ENCODE data around the gene ITIH5. TPM values are rescaled to one million over a fixed set of nuclear protein-coding genes. Genes with fewer than 3 reads are reported as not detected.

The ITIH5 gene
- total RNA-seq, 2 experiments from 2014 or later, result not detected

DNA sequence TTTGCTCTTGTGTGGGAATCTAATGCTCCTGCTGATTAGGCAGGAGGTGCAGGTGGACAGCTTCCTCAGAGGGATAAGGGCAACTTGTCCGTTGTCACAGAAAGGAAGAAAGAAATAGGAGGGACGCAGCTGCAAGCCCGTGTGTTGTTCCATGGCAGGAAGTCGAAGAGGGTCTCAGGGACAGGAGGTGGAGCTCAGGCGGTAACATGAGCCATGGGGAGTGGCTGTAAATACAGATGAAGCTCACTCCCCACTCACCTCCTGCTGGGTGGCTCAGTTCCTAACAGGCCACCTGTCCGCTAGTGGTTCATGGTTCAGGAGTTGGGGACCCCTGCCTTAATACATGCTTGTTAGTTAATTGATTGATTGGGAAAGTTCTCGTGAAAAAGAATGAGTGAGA lies 154.3 kb downstream of the ITIH5 start:
- Mint-ChIP-seq H3K36me3 (ENCODE audit: low read depth) (peaks cover 17% of the 10 kb centered on the region), H3K27me3 (no peaks in the 10 kb centered on the region), H3K9me3 (peaks cover 14% of the 10 kb centered on the region), H3K27ac (peak overlapping the region; percentile 70), H3K4me3 (peak overlapping the region; percentile 23), H3K4me1 (ENCODE audit: low read depth) (peaks cover 54% of the 10 kb centered on the region)
- ChIA-PET POLR2A (interaction anchor here (0.6 to 1.3 kb wide), 4 partner anchors 11 to 840 kb away, joined by 3 to 5 read pairs (median 3); no protein-coding TSS in a partner anchor), CTCF (interaction anchor here (0.6 to 1.3 kb wide), 2 partner anchors 76 to 174 kb away, joined by 3 read pairs; no protein-coding TSS in a partner anchor)
- Histone ChIP-seq H3K27ac (ENCODE audit: low read depth in 1 of 2, low read length in 2 of 2) (no peak overlapping the region), H3K36me3 (ENCODE audit: insufficient read depth, low read length) (no peaks in the 10 kb centered on the region), H3K4me1 (ENCODE audit: insufficient read depth, low read length) (peaks cover 28% of the 10 kb centered on the region), H3K27me3 (ENCODE audit: control insufficient read depth in 1 of 2, insufficient read depth in 2 of 2, low read length in 2 of 2) (no peaks in the 10 kb centered on the region), H3K4me3 (ENCODE audit: low read length) (no peak overlapping the region), H3K9me3 (ENCODE audit: control insufficient read depth in 1 of 2, insufficient read depth in 1 of 2, low read length in 2 of 2) (peaks cover 12% of the 10 kb centered on the region in 2 experiments)
- ATAC-seq (ENCODE audit: poor library complexity) (peak; percentile 32), DNase-seq (peak in 1 of 14 experiments; percentile 38)
- TF ChIP-seq, protein P1, sequence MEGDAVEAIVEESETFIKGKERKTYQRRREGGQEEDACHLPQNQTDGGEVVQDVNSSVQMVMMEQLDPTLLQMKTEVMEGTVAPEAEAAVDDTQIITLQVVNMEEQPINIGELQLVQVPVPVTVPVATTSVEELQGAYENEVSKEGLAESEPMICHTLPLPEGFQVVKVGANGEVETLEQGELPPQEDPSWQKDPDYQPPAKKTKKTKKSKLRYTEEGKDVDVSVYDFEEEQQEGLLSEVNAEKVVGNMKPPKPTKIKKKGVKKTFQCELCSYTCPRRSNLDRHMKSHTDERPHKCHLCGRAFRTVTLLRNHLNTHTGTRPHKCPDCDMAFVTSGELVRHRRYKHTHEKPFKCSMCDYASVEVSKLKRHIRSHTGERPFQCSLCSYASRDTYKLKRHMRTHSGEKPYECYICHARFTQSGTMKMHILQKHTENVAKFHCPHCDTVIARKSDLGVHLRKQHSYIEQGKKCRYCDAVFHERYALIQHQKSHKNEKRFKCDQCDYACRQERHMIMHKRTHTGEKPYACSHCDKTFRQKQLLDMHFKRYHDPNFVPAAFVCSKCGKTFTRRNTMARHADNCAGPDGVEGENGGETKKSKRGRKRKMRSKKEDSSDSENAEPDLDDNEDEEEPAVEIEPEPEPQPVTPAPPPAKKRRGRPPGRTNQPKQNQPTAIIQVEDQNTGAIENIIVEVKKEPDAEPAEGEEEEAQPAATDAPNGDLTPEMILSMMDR (IDR thresholded peaks at IDR 0.05), result no peak
- intact Hi-C loops (cut with DNase I, micrococcal nuclease), result no loop called here

DNA sequence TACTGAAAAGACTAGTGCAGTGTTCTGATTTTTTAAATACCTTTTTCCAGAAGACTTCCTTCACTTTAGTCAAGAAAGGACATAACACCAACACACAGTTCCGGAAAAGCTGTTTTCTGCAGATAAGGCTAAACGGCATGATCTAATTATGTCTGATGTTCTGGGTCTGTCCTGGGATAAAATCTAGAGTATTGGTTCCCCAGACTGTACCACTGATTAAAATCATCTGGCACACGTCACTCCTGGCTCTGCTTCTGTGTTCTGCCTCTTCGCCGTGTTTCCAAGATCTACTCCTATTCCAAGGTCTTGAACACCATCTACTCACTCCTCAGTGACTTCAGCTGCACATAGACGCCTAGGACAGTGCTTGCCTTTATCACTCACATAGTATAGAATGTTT lies 155.2 kb downstream of the ITIH5 start:
- intact Hi-C loops (cut with DNase I, micrococcal nuclease), result no loop called here
- no peaks in the 10 kb centered on the region for H3K36me3 ChIP-seq (ENCODE audit: insufficient read depth, low read length)
- no peaks in the 10 kb centered on the region for H3K27me3 ChIP-seq (ENCODE audit: control insufficient read depth in 1 of 2, insufficient read depth in 2 of 2, low read length in 2 of 2)
- no peaks in the 10 kb centered on the region for H3K27me3 Mint-ChIP-seq
- H3K27ac Mint-ChIP-seq, result peak overlapping the region; percentile 91
- H3K4me1 Mint-ChIP-seq (ENCODE audit: low read depth), result peaks cover 62% of the 10 kb centered on the region
- ChIA-PET CTCF (interaction anchor here (1.3 kb wide), 1 partner anchor 175 kb away, joined by 3 read pairs; no protein-coding TSS in a partner anchor), POLR2A (interaction anchor here (1.2 to 1.5 kb wide), 2 partner anchors 9 to 27 kb away, joined by 3 to 4 read pairs; no protein-coding TSS in a partner anchor)
- H3K9me3 Mint-ChIP-seq, result peaks cover 16% of the 10 kb centered on the region
- TF ChIP-seq, protein P1 (IDR thresholded peaks at IDR 0.05), result no peak
- peaks cover 17% of the 10 kb centered on the region for H3K36me3 Mint-ChIP-seq (ENCODE audit: low read depth)
- peaks cover 12% of the 10 kb centered on the region in 2 experiments for H3K9me3 ChIP-seq (ENCODE audit: control insufficient read depth in 1 of 2, insufficient read depth in 1 of 2, low read length in 2 of 2)
- no peak overlapping the region for H3K4me3 Mint-ChIP-seq
- no peak overlapping the region for H3K4me3 ChIP-seq (ENCODE audit: low read length)
- DNase-seq, result no peak
- ATAC-seq (ENCODE audit: poor library complexity), result no peak
- no peak overlapping the region for H3K27ac ChIP-seq (ENCODE audit: low read depth in 1 of 2, low read length in 2 of 2)
- peaks cover 37% of the 10 kb centered on the region for H3K4me1 ChIP-seq (ENCODE audit: insufficient read depth, low read length)

Other genes starting within 250 kb of the ITIH5 start
- gene ITIH2, start 36.4 kb upstream of the ITIH5 start, total RNA-seq, result not detected
- gene KIN, start 121.0 kb upstream of the ITIH5 start, total RNA-seq, result 1 to 10 TPM; 6.5 to 8.6 TPM
- gene ATP5F1C, start 121.2 kb upstream of the ITIH5 start, total RNA-seq, result 100 to 1,000 TPM; 111 TPM
- gene TAF3, start 151.5 kb upstream of the ITIH5 start, total RNA-seq, result 10 to 100 TPM; 12.6 to 12.8 TPM

Data from CD4-positive, alpha-beta T cell (primary cell).